OCI-M1 (cell line): ENCODE data around the gene SART3.
"Not testable (repeated sequence)": the region's sequence is repeated elsewhere in the genome, so short reads cannot be mapped to it uniquely, and the experiment has no call there.

Experiments used
- DNase-seq: peaks from one replicate; lab custom pipeline; 2025; lab: John Stamatoyannopoulos, UW

Gene SART3

GRCh38 chr12:108563136-108563803 lies 2.3 kb upstream of the SART3 start:
- peak; percentile 95 for DNase-seq

GRCh38 chr12:108562348-108563135 lies 1.6 kb upstream of the SART3 start, which contains the start of gene ISCU:
ISCU (plus strand) TSS chr12:108562596; CDS start chr12:108562623, 27 bp downstream.
- DNase-seq: peak; percentile 98

- peak; percentile 79 for DNase-seq
These were observed 927 bp upstream of the SART3 start for GRCh38 chr12:108561852-108562347.

- DNase-seq: peak; percentile 69
These were observed 652 bp downstream of the SART3 start for GRCh38 chr12:108560321-108560721.

GRCh38 chr12:108559748-108560147 lies 1.2 kb downstream of the SART3 start:
- DNase-seq: peak; percentile 41

- no peak for DNase-seq
These were observed 1.8 kb downstream of the SART3 start for GRCh38 chr12:108559007-108559655.

- DNase-seq: not testable (repeated sequence)
These were observed 5.6 kb downstream of the SART3 start for GRCh38 chr12:108555383-108555782.

- DNase-seq: no peak
These were observed 7.2 kb downstream of the SART3 start for GRCh38 chr12:108553799-108554198.

- no peak for DNase-seq
These were observed 9.4 kb downstream of the SART3 start for GRCh38 chr12:108551535-108551934.

GRCh38 chr12:108548954-108549521 lies 11.9 kb downstream of the SART3 start:
- no peak for DNase-seq

GRCh38 chr12:108547686-108548085 lies 13.3 kb downstream of the SART3 start:
- no peak for DNase-seq

GRCh38 chr12:108543652-108544051 lies 17.3 kb downstream of the SART3 start:
- DNase-seq: no peak

GRCh38 chr12:108542320-108542719 lies 18.7 kb downstream of the SART3 start:
- no peak for DNase-seq

- no peak for DNase-seq
These were observed 22.3 kb downstream of the SART3 start for GRCh38 chr12:108538616-108539195.

- no peak for DNase-seq
These were observed 22.8 kb downstream of the SART3 start for GRCh38 chr12:108538146-108538545.

- no peak for DNase-seq
These were observed 28.8 kb downstream of the SART3 start for GRCh38 chr12:108531929-108532848.

- no peak for DNase-seq
These were observed 30.8 kb downstream of the SART3 start for GRCh38 chr12:108530161-108530560.

- DNase-seq: no peak
These were observed 33.8 kb downstream of the SART3 start for GRCh38 chr12:108527166-108527496.

GRCh38 chr12:108526482-108527165 lies 34.3 kb downstream of the SART3 start:
- no peak for DNase-seq

- no peak for DNase-seq
These were observed 35.3 kb downstream of the SART3 start for GRCh38 chr12:108525681-108526080.
